HG03159 (cell line): ENCODE results near the gene RYR1.
"Not testable (repeated sequence)": the region's sequence is repeated elsewhere in the genome, so short reads cannot be mapped to it uniquely, and the experiment has no call there.

Experiments used
- ATAC-seq: cut with Tn5 transposase; IDR thresholded peaks from one replicate; pipeline ENCODE4 v1.9.1; 2021; ENCODE audit warnings: mild to moderate bottlenecking, moderate library complexity; ENCODE audit not compliant: unreplicated experiment

Gene RYR1

DNA sequence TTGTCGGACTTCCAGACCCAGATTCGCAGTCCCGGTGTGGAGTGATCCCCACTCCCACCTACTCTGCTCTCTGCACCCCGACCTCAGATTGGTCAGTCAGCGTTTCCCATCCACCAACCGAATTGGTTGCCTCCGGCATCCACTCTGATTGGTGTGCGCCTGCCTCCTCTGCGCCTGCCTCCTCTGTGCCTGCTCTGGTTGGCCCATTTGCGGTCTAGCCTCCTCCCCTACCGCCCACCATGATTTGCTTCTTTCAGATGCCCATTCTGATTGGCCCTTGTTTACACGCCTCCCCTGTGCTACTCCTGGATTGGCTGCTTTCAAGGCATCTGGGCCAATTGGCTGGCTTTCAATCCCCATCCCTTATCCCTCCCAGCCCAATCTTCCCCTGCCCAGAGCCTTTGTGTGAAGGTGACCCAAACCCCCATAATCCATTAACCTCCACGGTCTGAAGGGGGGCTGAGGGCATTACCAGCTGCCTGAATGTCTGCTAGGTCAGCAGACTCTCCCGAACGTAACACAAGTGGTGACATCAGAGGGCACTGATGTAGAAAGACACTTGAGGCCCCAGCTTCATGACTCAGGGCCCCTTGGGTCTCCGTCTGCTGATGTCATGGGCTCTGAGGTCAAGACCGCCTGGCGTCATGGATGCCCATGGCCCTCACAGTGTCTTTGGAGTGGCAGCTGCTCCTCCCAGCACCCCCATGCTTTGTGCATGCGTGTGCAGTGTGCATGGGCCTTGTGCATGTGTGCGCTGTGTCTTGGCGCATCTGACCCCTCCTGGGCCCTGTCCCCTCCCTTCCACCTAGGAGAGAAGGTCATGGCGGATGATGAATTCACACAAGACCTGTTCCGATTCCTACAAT lies 103.8 kb downstream of the RYR1 start:
- no peak for ATAC-seq

DNA sequence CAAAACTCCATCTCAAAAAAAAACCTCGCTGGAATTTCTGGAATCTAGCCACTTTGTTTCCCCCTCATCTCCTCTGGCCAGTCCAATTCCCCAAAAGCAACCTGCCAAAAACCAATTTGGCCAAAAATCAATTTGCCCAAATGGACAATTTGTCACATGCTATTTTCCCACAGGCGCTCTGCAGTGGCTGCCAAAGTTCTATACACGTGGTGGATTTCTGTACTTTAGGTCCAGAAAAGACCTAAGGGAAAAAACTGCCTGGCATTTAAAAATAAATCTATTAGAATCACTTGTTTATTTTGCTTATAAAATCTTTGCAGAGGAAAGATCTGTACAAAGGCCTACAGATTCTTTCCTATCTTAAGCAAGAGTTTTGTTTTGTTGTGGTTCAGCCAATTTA lies 104.9 kb downstream of the RYR1 start:
- no peak for ATAC-seq

DNA sequence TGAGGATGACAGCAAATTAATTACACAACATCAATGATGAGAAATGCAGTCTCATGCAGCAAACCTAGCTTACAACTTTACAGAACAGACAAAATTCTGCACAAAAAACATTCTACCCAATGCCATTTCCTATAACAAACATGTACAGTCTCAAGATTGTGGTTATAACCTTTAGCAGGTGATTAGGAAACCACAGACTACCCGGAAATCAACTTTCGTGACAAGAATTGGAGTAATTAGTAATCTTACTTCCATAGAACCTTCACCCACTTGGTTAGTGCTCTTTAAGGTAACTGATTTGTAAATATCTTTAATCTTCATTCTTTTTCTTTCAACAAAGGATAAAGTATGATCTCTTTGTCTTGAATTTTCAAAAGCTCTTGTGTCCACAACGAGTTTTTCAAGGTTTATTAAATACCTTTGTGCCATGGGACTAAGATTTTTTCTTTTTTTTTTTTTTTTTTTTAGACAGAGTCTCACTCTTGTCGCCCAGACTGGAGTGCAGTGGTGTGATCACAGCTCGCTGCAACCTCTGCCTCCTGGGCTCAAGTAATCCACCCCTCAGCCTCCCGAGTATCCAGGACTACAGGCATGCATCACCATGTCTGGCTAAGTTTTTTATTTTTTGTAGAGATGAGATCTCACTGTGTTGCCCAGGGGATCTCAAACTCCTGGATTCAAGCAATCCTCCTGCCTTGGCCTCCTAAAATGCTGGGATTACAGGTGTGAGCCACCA lies 105.5 kb downstream of the RYR1 start:
- ATAC-seq = peak; percentile 52

DNA sequence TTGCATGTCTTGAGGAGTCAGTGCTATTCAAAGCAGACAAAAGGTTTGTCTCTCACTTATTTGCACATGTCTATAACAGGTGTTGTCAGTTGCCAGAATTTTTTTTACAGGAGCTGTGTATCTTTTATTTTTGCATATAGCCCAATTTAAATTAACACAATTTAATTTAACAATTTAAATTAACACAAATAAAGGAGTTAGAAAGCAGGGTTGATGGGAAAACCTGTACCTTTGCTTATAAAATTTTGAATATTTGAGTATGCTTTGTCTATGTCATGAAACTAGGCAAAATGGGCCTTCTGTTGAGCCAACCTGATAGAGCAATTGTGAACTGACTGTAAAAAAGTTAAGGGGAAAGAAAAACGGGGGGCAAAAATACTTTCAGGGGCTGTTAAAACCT lies 106.3 kb downstream of the RYR1 start:
- no peak for ATAC-seq

DNA sequence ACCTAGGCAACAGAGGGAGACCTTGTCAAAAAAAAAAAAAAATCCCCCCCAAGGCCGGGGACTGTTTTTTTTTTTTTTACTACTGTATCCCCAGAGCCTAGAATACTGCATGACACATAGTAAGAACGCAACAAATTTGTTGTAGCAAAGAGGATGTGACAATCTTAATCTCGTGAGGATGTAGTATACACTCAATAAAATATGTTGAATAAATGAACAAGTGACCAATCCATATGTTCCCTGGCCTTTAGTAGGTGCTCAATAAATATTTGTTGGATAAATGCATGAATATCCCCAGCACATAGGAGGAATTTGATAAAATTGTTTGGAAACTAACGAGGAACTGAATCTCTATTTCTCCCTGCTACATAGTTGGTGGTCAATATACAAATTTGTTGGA lies 108.5 kb downstream of the RYR1 start:
- ATAC-seq = no peak

DNA sequence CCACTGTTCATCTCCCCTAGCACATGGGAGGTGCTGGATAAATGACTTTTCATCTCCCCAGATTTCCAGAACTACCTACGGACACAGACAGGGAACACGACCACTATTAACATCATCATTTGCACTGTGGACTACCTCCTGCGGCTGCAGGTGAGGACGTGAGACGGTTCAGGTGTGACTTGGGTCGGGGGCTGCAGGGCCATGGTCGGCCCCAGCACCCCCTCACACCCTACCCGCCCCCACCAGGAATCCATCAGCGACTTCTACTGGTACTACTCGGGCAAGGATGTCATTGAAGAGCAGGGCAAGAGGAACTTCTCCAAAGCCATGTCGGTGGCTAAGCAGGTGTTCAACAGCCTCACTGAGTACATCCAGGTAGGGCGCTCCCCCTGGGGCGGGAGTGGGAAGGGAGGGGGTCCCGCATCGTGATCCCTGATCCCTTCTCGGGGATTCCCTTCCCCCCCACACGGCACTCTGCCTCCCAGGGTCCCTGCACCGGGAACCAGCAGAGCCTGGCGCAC lies 109.9 kb downstream of the RYR1 start:
- ATAC-seq = no peak

DNA sequence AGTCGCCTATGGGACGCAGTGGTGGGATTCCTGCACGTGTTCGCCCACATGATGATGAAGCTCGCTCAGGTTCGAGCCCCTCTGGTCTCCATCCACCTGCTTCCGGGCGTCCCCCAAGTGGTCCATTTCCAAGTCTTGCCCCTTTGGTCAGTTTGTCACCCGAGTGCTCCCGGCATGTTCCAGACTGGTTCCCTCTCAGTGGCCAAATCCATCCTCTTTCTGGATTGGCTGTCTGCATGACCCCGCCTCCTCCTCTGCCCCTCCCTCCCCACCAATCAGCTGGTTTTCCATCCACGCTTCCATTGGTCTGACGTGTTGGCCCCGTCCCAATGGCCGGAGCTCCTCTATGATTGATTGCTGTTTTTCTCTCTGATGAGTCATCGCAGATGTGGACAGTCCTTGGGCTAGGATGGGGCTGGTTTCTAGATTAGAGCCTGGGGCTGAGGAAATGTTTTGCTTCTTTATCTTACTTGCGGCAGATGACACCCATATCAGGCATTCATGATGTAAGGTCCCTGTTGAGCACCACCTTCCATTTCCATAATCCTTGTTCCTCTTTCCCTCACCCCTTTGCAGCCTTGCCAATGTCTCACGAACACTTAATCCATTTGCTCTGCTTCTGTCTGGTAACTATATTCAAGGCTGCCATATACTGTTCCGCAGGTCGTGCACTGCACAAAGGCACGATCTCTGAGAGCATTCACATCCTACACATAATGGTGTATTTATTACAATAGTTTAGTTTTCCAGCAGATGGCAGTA lies 110.5 kb downstream of the RYR1 start:
- no peak for ATAC-seq

DNA sequence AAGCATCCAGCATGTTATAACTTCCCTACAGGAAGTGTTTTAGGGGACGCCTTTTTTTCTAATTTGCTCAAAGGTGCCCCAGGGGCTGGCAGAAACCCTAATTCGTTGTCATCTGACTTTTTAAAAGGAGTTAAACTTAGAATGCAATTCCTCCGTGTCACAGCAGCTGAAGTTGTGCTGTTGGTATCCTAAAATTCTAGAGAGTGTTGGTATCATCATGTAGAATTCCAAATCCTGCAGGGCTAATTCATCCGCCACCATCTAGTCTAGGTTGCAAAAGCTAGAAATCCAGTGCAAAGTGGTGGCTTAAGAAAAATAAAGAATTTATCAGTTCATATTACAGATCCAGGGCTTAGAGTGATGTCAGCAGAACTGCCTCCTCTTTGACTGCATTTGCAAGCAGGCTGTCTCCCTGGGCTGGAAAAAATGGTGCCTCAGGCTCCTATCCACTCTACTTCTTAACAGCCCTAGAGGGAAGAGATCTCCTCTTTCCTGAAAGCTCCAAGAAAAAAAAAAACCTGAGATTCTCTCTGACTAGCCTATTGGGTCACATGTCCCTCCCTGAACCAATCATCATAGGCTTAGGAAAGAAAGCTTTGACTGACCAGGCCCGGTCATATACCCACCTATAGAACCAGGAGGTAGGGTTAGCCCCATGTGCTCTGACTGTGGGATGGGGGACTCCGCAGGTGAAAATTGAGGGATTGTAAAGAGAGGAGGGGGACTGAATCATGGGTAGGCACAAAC lies 111.3 kb downstream of the RYR1 start:
- ATAC-seq = no peak

DNA sequence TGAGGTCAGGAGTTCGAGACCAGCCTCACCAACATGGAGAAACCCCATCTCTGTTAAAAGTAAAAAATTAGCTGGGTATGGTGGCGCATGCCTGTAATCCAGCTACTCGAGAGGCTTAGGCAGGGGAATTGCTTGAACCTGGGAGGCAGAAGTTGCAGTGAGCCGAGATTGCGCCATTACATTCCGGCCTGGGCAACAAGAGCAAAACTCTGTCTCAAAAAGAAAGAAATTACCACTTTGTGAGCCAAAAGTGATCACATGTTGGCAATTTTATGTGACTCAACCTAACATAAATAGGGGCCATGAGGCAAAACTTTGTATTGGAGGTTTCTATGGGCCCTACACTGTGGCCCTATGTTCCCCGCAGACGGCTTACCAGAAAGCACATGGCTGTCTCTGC lies 112.1 kb downstream of the RYR1 start:
- no peak for ATAC-seq

DNA sequence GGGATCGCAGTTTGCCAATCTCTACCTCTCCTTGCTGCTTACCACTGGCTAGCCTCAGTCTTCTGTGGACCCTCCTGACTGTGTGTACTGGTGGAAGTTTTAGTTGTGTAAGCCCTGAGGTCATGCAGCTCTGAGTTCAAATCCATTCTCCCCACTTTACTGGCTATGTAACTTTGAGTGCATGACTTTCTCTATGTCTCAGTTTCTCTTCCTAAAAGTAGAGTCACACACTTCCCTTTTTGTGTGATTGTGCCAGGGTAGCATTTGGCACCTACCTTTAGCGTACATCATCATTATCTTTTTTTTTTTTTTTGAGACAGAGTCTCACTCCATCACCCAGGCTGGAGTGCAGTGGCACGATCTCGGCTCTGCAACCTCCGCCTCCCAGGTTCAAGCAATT lies 113.9 kb downstream of the RYR1 start:
- no peak for ATAC-seq

DNA sequence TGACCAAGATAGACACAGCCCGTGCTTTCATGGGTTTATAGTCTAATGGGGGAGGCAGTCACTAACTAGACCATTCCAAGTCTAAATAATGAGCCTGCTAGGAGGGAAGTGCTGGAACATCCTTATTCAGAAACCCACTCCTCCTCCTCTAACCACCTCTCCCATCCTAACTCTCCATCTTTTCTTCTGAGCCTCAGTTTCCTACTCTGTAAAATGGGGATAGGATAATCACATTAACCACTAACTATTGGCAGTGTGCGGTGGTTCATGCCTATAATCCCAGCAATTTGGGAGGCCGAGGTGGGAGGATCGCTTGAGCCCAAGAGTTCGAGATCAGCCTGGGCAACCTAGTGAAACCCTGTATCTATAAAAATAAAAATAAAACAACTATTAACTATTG lies 115.6 kb downstream of the RYR1 start:
- no peak for ATAC-seq

DNA sequence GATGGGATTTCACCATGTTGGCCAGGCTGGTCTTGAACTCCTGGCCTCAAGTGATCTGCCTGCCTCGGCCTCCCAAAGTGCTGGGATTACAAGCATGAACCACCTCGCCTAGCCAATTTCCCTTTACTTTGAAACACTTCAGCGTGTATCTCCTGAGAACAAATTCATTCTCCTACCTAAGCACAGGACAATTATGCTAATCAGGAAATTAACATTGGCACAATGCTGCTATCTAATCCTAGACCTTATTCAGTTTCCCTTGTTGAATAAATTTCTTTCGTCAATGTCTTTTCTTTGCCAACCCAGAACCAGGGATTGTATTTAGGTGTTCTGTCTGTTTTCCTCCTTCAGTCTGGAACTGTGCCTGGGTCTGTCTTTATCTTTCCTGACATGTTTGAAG lies 116.5 kb downstream of the RYR1 start:
- ATAC-seq = no peak

DNA sequence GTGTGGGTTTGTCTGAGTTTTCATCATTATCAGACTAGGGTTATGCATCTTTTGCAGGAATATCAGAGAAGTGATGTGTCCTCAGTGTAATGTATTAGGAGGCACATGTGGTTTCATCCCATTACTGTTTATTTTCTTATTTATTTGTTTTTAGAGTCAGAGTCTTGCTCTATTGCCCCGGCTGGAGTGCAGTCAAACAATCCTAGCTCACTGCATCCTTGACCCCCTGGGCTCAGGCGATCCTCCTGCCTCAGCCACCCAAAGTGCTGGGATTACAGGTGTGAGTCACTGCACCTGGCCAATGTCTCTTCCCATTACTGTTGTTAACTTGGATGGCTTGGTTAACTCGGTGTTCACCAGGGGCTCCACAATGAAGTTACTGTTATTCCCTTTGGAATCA lies 116.9 kb downstream of the RYR1 start:
- no peak for ATAC-seq

DNA sequence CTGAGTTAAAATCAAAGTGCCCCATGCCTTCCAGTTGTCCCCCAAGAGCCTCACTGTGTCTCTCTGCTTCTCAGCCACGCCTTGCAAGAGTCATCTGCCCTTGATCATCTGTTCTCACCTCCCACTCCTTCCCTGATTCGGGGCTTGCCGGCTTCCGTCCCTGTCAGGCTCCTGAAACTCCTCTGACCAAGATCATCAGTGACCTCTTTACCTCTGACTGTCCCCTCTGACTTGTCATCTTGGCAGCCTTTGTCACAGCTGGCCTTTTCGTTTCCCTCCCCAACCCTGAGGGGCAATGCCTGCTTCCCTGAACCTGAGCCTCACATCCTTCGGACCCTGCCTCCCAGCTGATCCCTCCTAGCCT lies 117.9 kb downstream of the RYR1 start:
- ATAC-seq = no peak

DNA sequence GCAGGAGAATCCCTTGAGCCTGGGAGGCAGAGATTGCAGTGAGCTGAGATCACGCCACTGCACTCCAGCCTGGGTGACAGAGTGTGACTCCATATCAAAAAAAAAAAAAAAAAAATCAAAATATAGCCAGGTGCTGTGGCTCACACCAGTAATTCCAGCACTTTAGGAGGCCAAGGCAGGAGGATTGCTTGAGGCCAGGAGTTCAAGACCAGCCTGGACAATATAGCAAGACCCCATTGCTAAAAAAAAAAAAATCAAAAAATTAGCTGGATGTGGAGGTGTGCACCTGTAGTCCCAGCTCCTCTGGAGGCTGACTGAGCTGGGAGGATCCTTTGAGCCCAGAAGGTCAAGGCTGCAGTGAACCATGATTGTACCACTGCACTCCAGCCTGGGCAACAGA lies 119.7 kb downstream of the RYR1 start:
- not testable (repeated sequence) for ATAC-seq

DNA sequence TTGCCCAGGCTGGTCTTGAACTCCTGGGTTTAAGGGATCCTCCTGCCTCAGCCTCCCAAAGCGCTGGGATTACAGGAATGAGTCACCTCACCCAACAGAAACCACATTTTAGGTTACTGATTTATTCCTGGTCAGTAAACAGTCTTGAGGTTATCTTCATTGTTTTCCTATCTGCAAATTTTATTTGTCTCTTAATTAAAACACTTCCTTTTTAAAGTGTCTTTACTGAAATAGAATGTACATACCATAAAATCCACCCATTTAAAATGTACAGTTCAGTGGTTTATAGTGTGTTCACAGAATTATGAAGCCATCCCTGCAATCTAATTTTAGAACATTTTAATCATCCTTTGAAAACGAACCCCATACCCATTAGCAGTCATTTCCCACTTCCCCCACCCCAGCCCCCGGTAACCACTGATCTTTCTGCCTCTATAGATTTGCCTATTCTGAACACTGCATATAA lies 121.2 kb downstream of the RYR1 start:
- ATAC-seq = no peak

DNA sequence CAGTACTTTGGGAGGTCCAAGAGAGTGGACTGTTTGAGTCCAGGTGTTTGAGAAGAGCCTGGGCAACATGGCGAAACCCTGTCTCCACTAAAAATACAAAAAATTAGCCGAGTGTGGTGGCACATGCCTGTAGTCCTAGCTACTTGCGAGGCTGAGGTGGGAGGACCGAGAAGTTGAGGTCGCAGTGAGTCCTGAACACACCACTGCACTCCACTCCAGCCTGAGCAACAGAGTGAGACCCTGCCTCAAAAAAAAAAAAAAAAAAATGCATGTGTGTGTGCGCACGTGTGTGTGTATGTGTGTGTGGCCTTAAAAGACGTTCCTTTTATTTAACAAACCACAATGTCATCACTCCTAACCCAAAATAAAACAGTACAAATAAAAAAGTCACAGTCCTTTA lies 121.7 kb downstream of the RYR1 start:
- no peak for ATAC-seq

DNA sequence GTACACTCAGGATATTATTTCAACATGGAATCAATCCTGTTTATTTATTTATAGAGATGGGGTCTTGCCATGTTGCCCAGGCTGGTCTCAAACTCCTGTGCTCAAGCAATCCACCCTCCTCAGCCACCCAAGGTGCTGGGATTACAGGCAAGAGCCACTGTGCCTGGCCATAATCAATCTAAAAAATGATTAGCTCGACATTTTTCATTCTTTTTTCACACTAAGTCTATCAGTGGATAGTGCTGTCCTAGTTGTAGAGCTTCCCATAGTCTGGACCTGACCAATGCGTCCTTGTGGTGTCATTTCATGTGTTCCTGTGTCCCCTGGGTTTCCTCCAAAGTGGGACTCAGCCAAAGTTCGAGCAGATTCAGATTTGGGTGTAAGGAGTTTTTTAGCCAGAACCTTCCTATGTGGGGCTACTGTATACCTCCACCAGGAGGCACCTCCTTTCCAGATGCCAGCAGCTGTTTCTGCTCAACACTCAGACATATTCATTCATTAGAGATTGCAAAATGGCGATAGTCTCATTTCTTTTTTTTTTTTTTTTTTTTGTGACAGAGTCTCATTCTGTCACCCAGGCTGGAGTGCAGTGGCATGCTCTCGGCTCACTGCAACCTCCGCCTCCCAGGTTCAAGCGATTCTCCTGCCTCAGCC lies 123.2 kb downstream of the RYR1 start:
- ATAC-seq = no peak

DNA sequence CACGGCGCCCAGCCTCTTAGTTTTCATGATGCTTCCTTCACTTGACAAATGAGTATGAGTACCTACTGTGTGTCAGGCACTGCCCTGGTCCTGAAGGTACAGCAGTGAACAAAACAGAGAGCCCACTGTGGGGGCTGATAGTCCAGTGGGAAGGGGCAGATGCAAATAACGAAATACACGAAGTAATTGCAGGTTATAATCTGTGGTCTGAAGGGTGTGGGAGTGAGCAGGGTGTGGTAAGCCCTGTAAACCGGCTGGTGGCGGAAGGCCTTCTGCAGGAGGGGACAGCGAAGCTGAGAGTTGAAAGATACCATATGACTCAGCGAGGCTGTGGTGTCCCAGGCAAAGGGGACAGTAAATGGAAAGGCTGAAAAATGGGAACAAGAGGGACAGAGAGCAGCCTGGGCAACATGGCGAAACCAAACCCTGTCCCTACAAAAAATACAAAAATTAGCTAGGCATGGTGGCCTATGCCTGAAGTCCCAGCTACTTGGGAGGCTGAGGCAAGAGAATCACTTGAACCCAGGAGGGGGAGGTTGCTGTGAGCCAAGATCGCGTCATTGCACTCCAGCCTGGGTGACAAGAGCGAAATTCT lies 123.8 kb downstream of the RYR1 start:
- ATAC-seq = peak; percentile 49

DNA sequence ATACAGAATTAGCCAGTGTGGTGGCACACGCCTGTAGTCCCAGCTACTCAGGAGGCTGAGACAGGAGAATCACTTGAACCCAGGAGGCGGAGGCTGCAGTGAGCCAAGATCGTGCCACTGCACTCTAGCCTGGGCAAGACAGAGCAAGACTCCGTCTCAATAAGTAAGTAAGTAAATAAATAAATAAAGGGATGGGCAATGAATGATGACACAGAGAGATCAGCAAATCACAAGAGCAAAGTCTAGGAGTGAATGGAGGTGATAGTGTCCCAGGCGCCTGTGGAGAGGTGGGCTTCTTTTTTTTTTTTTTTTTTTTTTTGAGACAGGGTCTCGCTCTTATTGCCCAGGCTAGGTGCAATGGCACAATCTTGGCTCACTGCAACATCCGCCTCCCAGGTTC lies 125.4 kb downstream of the RYR1 start:
- not testable (repeated sequence) for ATAC-seq
